Measurements from ENCODE around the gene CDH4. TPM values are rescaled to one million over a fixed set of nuclear protein-coding genes. Genes with fewer than 3 reads are reported as not detected.

The CDH4 gene
- total and polyA plus RNA-seq, 2 of the 13 experiments (the other 11 are each of a cell fraction or from before 2014, with no cell fraction given) = not detected

GRCh38 chr20:61789329-61789728, 537.3 kb downstream of the CDH4 start:
- WGBS (ENCODE audit: low lambda C conversion rate) = 34% methylated on average over 10 of the region's 10 CpGs
- FAIRE-seq (no peak), ATAC-seq (no peak), DNase-seq (ENCODE audit: low spot score) (no peak)
- in situ Hi-C loops (cut with HindIII; ENCODE audit: extremely low pct_ligation_motif_present, low pct_unique_long_range_greater_than_20kb) (no loop called here), intact Hi-C loops (cut with micrococcal nuclease; ENCODE audit: unreplicated experiment) (no loop called here)
- no peak overlapping the region for H3K27ac ChIP-seq (ENCODE audit: extremely low read length, insufficient read depth, low read length)
- ChIA-PET POLR2A (no interaction called here), CTCF (ENCODE audit: low intra/inter-chr PET ratio, low total read pairs) (no interaction called here)
- H3K36me3 ChIP-seq (replicated peaks in 1 of 2; ENCODE audit: control insufficient read depth in 1 of 2, insufficient read depth in 2 of 2, low read length in 2 of 2) = no peaks in the 10 kb centered on the region
- no peak overlapping the region for H3K9ac ChIP-seq (ENCODE audit: insufficient read depth, low read depth, low read length)
- no peak overlapping the region for H3K4me3 ChIP-seq (replicated peaks in 1 of 3; ENCODE audit: insufficient read depth in 1 of 3, low read depth in 2 of 3, low read length in 3 of 3)
- H2AFZ ChIP-seq (ENCODE audit: low read length) = no peak overlapping the region
- no peak overlapping the region for H3K4me2 ChIP-seq (ENCODE audit: low read depth, low read length)
- TF ChIP-seq ZSCAN20 (CRISPR knock-in tag; IDR thresholded peaks at IDR 0.05; ENCODE audit: borderline replicate concordance) (no peak), ARID2 (CRISPR knock-in tag; IDR thresholded peaks at IDR 0.05; ENCODE audit: borderline replicate concordance) (no peak)
- no peaks in the 10 kb centered on the region for H3K9me3 ChIP-seq (ENCODE audit: low read length)
- peaks cover 6 to 41% of the 10 kb centered on the region in 2 experiments; a peak in 4 of 5 replicates for H3K27me3 ChIP-seq (ENCODE audit: control insufficient read depth in 1 of 2, insufficient read depth in 2 of 2, low read length in 2 of 2)
- no peaks in the 10 kb centered on the region for H3K4me1 ChIP-seq (ENCODE audit: insufficient read depth, low read length)
- H3K79me2 ChIP-seq (ENCODE audit: insufficient read depth, low read length) = no peaks in the 10 kb centered on the region
- H4K20me1 ChIP-seq (ENCODE audit: insufficient read depth, low read length) = no peaks in the 10 kb centered on the region; the same call in 1 of the 2 replicates
- BruUV-seq (replicated peaks) = no TSS peak

- POLR2A ChIA-PET = no interaction called here
- TF ChIP-seq PLRG1 (conservative IDR thresholded peaks at IDR 0.05) (0 out of 2 replicates have a peak, but pooled peaks have one; percentile 5), TP53 (CRISPR knock-in tag; conservative IDR thresholded peaks at IDR 0.05) (no peak), WIZ (CRISPR knock-in tag; IDR thresholded peaks at IDR 0.05) (no peak), FOXA1 (IDR thresholded peaks at IDR 0.05) (0 out of 2 replicates have a peak, but pooled peaks have one; percentile 6), FOXA1 (CRISPR knock-in tag; IDR thresholded peaks at IDR 0.05) (no peak), NFE2L1 (CRISPR knock-in tag; IDR thresholded peaks at IDR 0.05; ENCODE audit: borderline replicate concordance) (no peak), CEBPB (IDR thresholded peaks at IDR 0.05; ENCODE audit: borderline replicate concordance, low read depth, low read length) (no peak), ZNF564 (CRISPR knock-in tag; IDR thresholded peaks at IDR 0.05) (no peak), TRIM22 (IDR thresholded peaks at IDR 0.05) (peak; percentile 10; the same call in 1 of the 2 replicates), PLSCR1 (CRISPR knock-in tag; IDR thresholded peaks at IDR 0.05; ENCODE audit: borderline replicate concordance) (no peak), ZSCAN9 (CRISPR knock-in tag; IDR thresholded peaks at IDR 0.05; ENCODE audit: borderline replicate concordance) (no peak), NFRKB (IDR thresholded peaks at IDR 0.05) (0 out of 2 replicates have a peak, but pooled peaks have one; percentile 3), FOXP1 (IDR thresholded peaks at IDR 0.05) (0 out of 2 replicates have a peak, but pooled peaks have one; percentile 38), FOXP1 (CRISPR knock-in tag; IDR thresholded peaks at IDR 0.05) (no peak)
- H3K27me3 ChIP-seq (ENCODE audit: control insufficient read depth in 1 of 2, insufficient read depth in 2 of 2, low read length in 2 of 2) = peaks cover 3 to 33% of the 10 kb centered on the region in 2 experiments; a peak in 4 of 5 replicates
- no peaks in the 10 kb centered on the region for H3K36me3 ChIP-seq (replicated peaks in 1 of 2; ENCODE audit: control insufficient read depth in 1 of 2, insufficient read depth in 2 of 2, low read length in 2 of 2)
- FAIRE-seq (no peak), DNase-seq (ENCODE audit: low spot score) (no peak), ATAC-seq (no peak)
- intact Hi-C loops (cut with micrococcal nuclease; ENCODE audit: unreplicated experiment) (no loop called here), in situ Hi-C loops (cut with HindIII; ENCODE audit: extremely low pct_ligation_motif_present, low pct_unique_long_range_greater_than_20kb) (no loop called here)
- H3K9me3 ChIP-seq (ENCODE audit: low read length) = no peaks in the 10 kb centered on the region
- no peak overlapping the region for H3K4me3 ChIP-seq (replicated peaks in 1 of 3; ENCODE audit: insufficient read depth in 1 of 3, low read depth in 2 of 3, low read length in 3 of 3)
- H2AFZ ChIP-seq (ENCODE audit: low read length) = no peak overlapping the region
- CTCF ChIA-PET (ENCODE audit: low intra/inter-chr PET ratio, low total read pairs) = no interaction called here
- H3K9ac ChIP-seq (ENCODE audit: insufficient read depth, low read depth, low read length) = no peak overlapping the region
- WGBS (ENCODE audit: low lambda C conversion rate) = 5% methylated on average over 2 of the region's 2 CpGs
- BruUV-seq (replicated peaks) = no TSS peak
- no peaks in the 10 kb centered on the region for H3K79me2 ChIP-seq (ENCODE audit: insufficient read depth, low read length)
- H3K4me2 ChIP-seq (ENCODE audit: low read depth, low read length) = no peak overlapping the region
- H4K20me1 ChIP-seq (ENCODE audit: insufficient read depth, low read length) = no peaks in the 10 kb centered on the region; the same call in 1 of the 2 replicates
- no peak overlapping the region for H3K27ac ChIP-seq (ENCODE audit: extremely low read length, insufficient read depth, low read length)
- H3K4me1 ChIP-seq (ENCODE audit: insufficient read depth, low read length) = no peaks in the 10 kb centered on the region
These were observed 538.2 kb downstream of the CDH4 start for GRCh38 chr20:61790116-61790827.

Measured in HepG2 (cell line).